Stimulated activated CD8-positive, alpha-beta memory T cell treated with anti-CD3 and anti-CD28 coated beads, Interleukin-7, amount 100 ng/mL, for 24 hours (primary cell): ENCODE results near the gene OR5H14.
"Not testable (repeated sequence)": the region's sequence is repeated elsewhere in the genome, so short reads cannot be mapped to it uniquely, and the experiment has no call there.

Experiments
- DNase-seq: peaks from one replicate; pipeline ENCODE4 v3.0.0-alpha.2; 2020; ENCODE audit warnings: low read depth

Gene OR5H14

DNA sequence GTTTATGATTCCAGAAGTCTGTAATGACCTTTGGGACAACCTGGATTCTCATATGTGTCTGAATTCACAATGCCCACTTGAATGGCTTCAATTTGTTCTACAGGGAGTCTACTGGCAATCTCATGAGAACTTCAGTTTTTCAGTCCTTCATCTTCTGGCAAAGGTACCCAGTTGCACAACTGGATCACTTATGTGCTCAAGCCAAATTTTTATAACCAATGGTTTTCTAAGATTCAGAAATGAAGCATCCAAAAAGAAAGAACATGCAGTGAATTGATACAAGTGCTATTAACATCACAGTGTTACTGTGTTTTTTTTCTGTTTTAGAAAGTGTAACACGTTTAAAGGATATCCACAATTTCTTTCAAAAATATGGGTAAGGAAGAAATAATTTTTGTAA, at the start of gene OR5H14:
TSS of gene OR5H14 (plus strand) at position 301 of the 400 bp plus-strand sequence. CDS start 1,907 bp downstream, outside the sequence.
- no peak for DNase-seq

DNA sequence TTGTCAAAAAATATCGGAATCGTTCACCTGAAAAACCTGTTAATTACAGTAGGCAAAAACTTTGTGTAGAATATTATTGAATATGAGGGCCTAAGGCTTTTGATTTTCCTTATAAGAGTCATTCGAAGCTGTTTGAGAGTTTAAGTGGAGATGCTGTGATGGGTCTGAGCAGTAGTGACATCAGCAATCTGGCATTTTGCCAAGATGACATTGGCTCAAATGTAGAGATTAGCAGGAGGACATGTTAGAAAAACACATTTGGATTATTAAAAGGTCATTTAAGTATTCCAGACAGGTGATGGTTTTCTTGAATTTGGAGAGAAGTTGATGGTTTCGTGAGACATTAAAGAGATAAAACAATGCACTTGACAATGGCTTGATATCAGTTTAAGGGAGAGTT, 47.4 kb upstream of the OR5H14 start:
- DNase-seq = no peak

DNA sequence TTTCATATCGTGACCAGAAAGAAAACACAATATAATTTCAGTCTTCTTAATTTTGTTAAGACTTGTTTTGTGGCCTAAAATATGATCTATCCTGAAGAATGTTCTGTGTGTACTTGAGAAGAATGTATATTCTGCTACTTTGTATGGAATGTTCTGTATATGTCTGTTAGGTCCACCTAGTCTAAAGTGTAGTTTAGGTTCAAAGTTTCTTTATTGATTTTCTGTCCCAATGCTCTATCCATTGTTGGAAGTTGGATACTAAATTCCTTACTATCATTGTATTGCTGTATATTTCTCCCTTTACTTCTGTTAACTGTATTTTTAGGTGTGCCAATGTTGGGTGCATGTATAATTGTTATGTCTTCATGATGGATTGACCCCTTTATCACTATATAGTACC, 39.1 kb upstream of the OR5H14 start:
- DNase-seq = no peak

DNA sequence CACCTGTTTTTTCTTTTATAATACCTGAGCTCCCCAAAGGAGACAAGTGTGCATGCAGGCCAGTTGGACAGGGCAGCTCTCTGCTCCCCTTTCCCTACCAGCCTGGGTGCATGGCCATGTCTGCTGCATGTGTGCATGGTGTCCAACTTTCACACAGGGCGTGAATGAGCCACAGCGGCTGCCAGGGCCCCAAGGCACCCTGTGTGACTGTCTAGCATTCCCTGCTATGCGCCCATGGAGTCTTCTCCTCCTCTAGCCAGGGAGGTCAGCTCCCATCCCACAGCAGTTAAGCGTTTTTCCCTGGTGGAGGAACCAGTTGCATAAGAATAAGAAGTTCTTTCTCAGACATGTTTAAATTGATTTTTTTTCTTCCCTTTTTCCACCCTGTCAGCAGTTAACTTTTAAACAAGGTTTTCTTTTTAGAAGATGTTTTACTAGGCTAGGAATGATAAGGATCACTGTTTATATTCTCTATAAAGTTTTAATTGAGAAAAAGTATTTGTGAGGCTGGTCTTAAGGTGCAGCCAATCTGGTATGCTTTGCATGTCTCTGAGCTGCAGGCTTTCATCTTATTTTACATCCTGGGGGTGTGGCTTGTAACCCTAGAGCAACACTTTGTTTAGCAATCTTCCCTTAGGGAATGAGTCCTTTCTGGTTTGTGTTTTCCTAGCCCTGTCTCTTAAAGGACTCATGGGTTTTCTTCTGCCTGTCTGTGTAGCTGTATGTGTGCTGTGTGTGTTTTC, 37.3 kb upstream of the OR5H14 start:
- DNase-seq = no peak

DNA sequence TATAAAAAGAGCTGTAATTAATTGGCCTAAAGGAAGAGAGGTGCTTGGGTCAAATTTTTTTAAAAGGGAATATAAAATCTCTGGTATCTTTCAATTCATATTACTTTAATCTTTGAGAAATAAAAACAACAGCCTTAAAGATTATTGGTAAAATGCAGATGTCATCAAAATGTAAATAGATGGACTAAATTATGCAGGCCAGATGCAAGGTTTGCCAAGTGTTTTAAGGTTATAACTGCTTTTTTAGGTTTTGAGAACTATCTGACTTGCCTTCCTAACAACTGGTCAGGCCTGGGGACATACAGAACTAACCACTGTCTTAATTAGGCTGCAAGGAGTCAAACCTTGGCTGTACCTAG, 36.8 kb upstream of the OR5H14 start:
- DNase-seq = no peak

DNA sequence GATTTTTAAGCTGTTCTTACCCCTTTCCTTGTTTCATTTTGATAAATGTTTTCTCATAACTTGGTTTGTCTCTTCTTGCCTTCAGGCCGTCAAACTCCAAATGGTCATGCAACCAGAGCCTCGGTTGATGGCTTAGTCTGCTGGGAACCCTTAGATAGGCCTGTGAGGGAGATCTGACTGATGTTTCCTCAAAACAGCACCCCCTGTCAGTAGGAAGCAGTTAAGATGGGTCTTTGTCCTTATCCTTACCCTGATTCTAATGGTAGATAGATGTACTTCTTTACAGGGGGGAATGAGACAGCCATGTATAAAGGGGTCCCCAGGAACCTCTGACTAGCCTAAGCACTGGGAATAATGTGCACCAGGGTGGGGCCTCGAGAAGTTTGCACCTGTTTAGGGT, 33.0 kb upstream of the OR5H14 start:
- DNase-seq = no peak

DNA sequence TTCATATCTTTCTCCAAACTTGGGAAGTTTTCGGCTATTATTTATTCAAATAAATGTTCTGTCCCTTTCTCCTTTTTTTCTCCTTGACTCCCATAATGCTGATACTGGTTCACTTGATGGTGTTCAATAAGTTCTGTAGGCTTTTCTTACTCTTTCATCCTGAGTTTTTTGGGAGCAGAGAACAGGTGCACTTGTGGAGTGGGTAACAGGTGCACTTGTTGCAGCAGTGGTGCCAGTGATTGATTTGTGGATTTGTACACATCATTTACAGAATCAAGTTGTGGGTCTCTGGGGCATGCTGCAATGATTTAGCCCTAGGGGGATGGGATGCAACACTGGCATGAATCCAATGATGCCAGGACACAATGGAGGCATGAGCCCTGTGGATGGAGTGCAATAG, 31.6 kb upstream of the OR5H14 start:
- no peak for DNase-seq

DNA sequence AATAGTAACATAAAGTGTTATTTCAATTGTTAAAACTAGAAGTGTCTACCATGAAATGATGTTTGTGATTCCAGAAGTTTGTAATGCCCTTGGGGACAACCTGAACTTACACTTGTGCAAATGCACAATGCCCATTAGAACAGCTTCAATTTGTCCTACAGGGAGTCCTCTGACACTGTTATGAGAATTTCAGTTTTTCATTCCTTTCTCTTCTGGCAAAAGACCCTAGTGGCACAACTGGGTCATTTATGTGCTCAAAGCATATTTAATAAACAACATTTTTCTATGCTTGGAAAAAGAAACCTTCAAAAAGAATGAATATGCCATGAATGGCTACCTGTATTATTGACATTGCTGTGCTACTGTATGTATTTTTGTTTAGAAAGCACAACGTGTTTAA, 16.9 kb upstream of the OR5H14 start, which contains the start of gene OR5H1:
TSS of gene OR5H1 (plus strand) at position 301 of the 400 bp plus-strand sequence. CDS start 1,977 bp downstream, outside the sequence.
- no peak for DNase-seq

DNA sequence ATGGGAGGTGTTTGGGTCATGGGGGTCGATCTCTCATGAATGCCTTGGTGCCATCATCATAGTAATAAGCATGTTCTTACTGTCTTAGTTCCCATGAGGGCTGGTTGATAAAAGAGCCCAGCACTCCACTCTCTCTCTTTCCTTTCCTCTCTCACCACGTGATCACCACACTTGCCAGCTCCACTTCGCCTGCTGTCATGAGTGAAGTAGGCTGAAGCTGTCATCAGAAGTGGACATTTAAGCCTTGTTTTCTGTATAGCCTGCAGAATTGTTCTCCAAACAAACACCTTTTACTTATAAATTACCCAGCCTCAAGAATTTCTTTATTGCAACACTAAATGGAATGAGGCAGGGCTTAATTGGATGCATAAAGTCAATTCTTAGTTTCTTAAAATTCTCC, 10.6 kb upstream of the OR5H14 start:
- no peak for DNase-seq

DNA sequence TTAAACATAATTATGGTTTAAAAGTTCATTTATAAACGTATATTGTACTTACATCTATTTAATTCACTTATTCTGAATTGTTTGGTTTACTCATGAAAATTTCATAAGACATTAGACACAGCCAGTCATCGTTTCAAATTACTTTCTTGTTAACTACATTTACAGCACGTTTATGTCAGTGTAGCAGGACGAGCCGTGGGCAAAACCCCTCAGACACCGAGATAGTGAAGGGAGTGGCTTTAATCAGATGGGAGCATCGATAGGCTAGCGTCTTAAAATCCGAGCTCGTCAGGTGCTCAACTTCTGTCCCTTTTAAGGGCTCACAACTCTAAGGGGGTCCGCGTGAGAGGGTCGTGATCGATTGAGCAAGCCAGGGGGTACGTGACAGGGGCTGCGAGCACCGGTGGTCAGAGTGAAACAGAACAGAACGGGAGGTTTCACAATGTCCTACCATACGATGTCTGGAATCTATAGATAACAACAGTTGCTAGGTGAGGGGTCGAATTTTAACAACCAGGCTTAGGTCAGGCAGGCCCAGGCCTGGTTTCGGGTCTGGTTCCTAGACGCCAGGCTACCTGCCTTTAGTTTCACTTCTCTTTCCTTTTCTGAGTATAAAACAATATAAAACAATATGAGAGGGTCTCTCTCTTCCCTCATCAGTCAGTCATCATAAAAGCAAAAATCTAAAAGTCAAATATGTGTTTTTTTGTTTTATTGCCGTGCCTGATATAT, 9.3 kb upstream of the OR5H14 start:
- not testable (repeated sequence) for DNase-seq

DNA sequence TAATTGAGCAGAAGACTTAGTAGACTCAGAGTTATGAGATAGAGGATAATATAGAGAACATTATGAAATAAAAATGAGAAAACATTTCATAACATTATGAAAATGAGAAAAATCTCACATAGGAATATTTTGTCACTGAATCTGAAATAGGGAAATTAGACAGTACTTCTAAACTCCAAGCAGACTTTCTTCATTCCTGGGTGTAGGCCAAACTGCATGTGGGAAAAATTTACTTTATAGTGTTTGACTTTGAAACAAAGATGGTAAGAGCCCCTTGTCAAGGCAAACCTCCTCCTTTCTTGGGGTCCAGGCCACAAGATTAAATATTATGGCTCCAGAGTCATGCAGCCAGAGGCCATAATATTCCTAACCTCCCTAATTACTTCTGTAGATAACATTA, 6.7 kb upstream of the OR5H14 start:
- no peak for DNase-seq

DNA sequence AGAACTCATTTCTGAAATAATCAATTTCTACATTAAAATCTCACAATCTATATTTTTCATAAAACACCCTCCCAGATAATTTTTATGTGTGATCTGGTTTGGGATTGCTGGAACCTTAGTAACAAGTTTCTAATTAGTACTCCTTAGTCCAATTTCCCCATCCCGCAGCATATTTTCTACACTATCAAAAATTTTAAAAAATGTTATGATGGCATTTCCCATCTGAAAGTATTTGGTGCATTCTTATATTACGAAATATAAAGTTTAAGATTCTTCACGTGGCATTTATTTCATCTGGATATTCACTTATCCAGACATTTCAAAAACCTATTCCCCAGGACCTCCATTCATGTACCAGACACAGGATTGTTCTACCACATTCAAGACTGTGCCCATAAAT, 1.5 kb downstream of the OR5H14 start:
- DNase-seq = no peak

DNA sequence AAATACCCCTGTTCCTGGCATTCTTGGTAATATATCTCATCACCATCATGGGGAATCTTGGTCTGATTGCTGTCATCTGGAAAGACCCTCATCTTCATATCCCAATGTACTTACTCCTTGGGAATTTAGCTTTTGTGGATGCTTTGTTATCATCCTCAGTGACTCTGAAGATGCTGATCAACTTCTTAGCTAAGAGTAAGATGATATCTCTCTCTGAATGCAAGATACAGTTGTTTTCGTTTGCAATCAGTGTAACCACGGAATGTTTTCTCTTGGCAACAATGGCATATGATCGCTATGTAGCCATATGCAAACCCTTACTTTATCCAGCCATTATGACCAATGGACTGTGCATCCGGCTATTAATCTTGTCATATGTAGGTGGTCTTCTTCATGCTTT, 2.2 kb downstream of the OR5H14 start:
- not testable (repeated sequence) for DNase-seq

DNA sequence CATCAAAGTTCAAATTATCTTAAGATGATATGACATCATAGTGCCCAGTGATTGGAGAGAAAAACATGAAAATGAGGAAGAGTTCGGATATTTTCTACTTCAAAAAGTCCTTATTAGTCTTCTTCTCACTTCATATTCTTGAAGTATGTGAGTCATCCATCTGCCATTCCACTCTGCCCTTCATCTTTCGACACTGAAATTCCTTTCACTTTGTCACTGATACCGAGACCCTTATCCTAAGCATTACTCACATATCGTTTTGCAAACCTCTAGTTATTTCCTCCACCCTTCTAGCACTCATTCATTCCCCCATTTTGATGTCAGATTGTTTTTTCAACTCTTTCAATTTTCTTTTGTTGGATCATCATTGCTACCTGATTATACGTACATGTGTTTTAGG, 4.0 kb downstream of the OR5H14 start:
- no peak for DNase-seq

DNA sequence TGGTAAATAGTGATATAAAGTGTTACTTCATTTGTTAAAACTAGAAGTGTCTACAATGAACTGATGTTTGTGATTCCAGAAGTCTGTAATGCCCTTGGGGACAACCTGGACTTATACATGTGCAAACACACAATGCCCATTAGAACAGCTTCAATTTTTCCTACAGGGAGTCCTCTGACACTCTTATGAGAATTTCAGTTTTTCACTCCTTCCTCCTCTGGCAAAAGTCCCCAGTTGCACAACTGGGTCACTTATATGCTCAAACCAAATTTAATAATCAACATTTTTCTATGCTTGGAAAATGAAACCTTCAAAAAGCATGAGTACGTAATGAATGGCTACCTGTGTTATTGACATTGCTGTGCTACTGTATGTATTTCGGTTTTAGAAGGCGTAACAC, 19.1 kb downstream of the OR5H14 start, which contains the start of gene OR5H15:
TSS of gene OR5H15 (plus strand) at position 301 of the 400 bp plus-strand sequence. CDS start 2,004 bp downstream, outside the sequence.
- DNase-seq = no peak

DNA sequence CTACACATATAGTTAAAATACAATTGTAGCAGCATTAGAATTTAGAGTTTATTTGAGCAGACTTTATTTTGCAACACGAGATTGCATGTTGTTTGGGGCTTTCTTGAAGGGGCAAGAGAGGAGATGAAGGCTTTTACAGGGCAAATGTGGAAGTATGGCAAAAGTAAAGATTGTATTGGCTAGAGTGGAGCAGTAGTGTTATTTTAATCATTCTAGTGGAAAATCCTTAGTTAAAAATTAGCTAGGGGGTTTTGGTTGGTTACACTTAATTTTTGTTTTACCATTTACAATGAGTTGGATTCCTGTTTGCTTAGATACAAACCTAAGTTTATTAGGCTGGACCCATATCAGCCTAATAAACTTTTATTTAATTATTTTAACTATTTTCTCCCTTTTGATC, 23.8 kb downstream of the OR5H14 start:
- DNase-seq = no peak

DNA sequence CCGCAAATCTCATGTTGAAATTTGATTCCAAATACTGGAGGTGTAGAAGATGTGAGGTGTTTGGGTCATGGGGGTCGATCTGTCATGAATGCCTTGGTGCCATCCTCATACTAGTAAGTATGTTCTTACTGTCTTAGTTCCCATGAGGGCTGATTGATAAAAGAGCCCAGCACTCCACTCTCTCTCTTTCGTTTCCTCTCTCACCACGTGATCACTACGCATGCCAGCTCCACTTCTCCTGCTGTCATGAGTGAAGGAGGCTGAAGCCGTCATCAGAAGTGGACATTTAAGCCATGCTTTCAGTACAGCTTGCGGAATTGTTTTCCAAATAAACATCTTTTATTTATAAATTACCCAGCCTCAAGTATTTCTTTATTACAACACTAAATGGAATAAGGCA, 25.3 kb downstream of the OR5H14 start:
- no peak for DNase-seq

DNA sequence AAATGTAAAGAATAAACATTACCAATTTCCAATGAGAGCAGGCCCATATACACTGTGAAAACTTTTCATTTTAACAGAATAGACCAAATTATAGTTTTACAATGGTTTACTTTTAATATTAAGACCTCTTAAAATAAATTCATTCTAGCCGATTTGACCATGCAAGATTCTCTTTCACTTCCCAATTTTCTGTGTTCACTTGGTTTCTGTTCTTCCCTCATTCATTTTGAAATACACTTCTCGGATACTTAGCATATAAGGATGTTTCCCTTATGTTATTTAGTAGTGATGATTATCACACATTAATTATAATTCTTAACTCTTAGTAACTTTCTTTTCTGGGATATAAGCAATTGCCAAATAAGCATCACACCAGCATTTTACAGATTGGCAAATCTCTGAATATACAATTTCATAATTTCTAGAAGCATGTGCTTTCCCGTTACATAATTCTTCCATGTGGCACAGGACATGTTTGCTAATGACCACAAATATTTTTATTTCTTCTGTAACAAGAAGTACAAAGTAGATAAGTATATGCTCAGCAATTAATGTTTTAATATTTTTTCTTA, 33.1 kb downstream of the OR5H14 start:
- no peak for DNase-seq

DNA sequence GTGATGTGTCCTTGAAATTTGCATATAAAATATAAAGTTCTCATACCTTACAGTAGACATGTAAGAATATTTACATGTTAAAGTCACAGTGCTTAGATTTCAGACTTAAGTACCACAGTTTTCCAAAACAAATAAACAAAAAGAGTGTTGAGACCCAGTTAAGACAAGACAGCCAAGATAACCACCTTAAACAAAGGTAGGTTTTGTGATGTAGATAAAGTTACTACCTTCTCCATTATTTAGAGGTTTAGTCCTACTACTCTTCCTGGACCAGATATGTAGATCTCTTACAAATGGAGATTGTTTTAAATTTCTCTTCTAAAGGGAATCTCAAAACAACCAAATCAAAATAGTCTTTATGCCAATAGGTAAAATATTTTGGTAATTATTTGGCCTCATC, 34.9 kb downstream of the OR5H14 start:
- no peak for DNase-seq

DNA sequence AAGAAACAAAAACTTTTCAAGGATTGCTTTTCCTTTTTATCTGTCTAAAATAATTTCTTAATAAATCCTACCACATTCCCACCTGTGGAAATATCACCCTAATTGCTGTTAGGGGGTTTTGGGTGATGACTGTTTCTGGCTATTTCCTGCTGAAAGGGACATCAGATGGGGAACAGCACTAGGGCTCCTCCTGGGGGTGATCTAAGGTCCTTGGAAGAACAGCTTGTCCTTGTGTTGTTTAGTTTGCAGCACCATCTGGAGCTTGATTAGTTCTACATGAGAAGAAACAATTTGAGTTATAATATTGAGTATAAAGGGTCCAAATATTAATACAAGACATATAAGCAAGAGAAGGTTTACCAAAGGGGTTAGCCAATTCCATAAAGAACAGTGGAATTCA, 37.9 kb downstream of the OR5H14 start:
- no peak for DNase-seq

DNA sequence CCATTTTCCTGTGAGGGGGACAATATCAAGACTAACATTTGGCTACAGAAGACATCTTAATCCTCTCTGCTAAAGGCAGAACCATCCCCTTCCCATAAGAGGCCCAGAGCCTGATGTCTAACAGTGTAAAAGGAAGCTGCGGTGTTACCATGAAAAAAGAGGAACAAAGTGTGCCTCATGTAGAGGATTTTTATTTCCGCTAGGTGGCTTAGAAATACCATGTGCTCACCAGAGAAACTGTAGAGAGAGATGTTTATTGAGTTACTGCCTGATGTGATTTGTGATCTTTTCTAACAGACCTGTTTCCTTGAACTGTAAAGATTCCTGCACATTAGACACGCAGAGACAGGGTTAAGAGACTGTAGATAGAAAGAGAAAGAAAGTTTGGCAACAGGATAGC, 41.3 kb downstream of the OR5H14 start:
- DNase-seq = no peak

DNA sequence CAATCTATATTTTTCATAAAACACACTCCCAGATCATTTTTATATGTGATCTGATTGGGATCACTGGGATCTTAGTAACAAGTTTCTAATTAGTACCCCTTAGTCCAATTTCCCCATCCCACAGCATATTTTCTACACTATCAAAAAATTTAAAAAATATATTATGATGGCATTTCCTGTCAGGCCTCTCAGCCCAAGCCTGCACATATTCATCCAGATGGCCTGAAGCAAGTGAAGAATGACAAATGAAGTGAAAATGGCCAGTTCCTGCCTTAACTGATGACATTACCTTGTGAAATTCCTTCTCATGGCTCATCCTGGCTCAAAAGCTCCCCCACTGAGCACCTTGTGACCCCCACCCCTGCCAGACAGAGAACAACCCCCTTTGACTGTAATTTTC, 43.6 kb downstream of the OR5H14 start:
- not testable (repeated sequence) for DNase-seq

DNA sequence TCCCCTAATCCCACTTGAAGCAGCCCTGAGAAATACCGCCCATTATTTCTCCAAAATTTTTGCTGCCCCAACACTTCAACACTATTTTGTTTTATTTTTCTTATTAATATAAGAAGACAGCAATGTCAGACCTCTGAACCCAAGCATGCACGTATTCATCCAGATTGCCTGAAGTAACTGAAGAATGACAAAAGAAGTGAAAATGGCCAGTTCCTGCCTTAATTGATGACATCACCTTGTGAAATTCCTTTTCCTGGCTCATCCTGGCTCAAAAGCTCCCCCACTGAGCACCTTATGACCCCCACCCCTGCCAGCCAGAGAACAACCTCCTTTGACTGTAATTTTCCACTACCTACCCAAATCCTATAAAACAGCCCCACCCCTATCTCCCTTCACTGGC, 49.0 kb downstream of the OR5H14 start:
- DNase-seq = not testable (repeated sequence)
